ENCODE data around the gene SETX. TPM values are rescaled to one million over a fixed set of nuclear protein-coding genes. Genes with fewer than 3 reads are reported as not detected.

The SETX gene
- total and polyA plus RNA-seq, 10 of the 15 experiments (the other 5 are each of a cell fraction or from before 2014, with no cell fraction given), result 15.8 to 75.7 (median 37.0) TPM

- peak; percentile 93 to 99 (median 99) for TF ChIP-seq CTCF (IDR thresholded peaks at IDR 0.05 in 2 of 3, conservative IDR thresholded peaks at IDR 0.05 in 1 of 3; ENCODE audit: control insufficient read depth in 2 of 3, extremely low read depth in 1 of 3, insufficient read depth in 1 of 3, low read depth in 3 of 3, low read length in 3 of 3)
- TF ChIP-seq SP1 (IDR thresholded peaks at IDR 0.05; ENCODE audit: low read depth, low read length), result peak; percentile 24
- no peak for TF ChIP-seq POLR2AphosphoS5 (IDR thresholded peaks at IDR 0.05; ENCODE audit: low read length)
- peak; percentile 84 for TF ChIP-seq SMC3 (IDR thresholded peaks at IDR 0.05; ENCODE audit: borderline replicate concordance, low read length)
These were observed 118.7 kb downstream of the SETX start (continued) for GRCh38 chr9:132235894-132236661.

GRCh38 chr9:132235125-132235524 is 119.7 kb downstream of the SETX start:
- SMC1A ChIA-PET (ENCODE audit: uncharacterized antibody, unreplicated experiment), result interaction anchor here (1.0 to 2.2 kb wide), 4 partner anchors 64 to 476 kb away, joined by 3 to 22 read pairs (median 4); no protein-coding TSS in a partner anchor
- BruUV-seq (replicated peaks), result no TSS peak
- Histone ChIP-seq H2AFZ (ENCODE audit: control insufficient read depth, low read depth, low read length) (no peak overlapping the region), H3K27me3 (replicated peaks in 1 of 2; ENCODE audit: control insufficient read depth in 2 of 2, insufficient read depth in 2 of 2, low read length in 1 of 2) (no peaks in the 10 kb centered on the region), H3K9me3 (replicated peaks; ENCODE audit: control insufficient read depth, insufficient read depth, low read length) (no peaks in the 10 kb centered on the region), H3K4me2 (ENCODE audit: control insufficient read depth, insufficient read depth) (no peak overlapping the region), H3K4me3 (no peak overlapping the region), H4K20me1 (ENCODE audit: control insufficient read depth, insufficient read depth) (no peaks in the 10 kb centered on the region), H3K36me3 (ENCODE audit: control insufficient read depth in 2 of 2, insufficient read depth in 2 of 2, low read length in 1 of 2) (no peaks in the 10 kb centered on the region), H3K79me2 (ENCODE audit: control insufficient read depth, insufficient read depth, low read length) (no peaks in the 10 kb centered on the region), H3K4me1 (ENCODE audit: control insufficient read depth, insufficient read depth, low read length) (no peaks in the 10 kb centered on the region), H3K27ac (ENCODE audit: control insufficient read depth, insufficient read depth) (no peak overlapping the region), H3K9ac (ENCODE audit: control insufficient read depth, insufficient read depth, low read length) (no peak overlapping the region)
- no peak for DNase-seq (ENCODE audit: low read depth, low spot score)
- CTCF ChIA-PET, result interaction anchor here (1.2 to 8.3 kb wide), 9 partner anchors 9 to 476 kb away, joined by 4 to 155 read pairs (median 6); no protein-coding TSS in a partner anchor
- FAIRE-seq, result no peak
- 34% methylated on average over 9 of the region's 9 CpGs for whole genome bisulfite sequencing (ENCODE audit: insufficient coverage, insufficient replicate concordance, low lambda C conversion rate, missing lambda C conversion rate)
- RAD21 ChIA-PET (ENCODE audit: unreplicated experiment), result interaction anchor here (0.7 to 5.2 kb wide), 2 partner anchors 65 to 472 kb away, joined by 3 to 20 read pairs; no protein-coding TSS in a partner anchor
- POLR2A ChIA-PET, result interaction anchor here (0.9 kb wide), 1 partner anchor 460 kb away, joined by 3 read pairs; no protein-coding TSS in a partner anchor
- no peak for ATAC-seq
- no peak for TF ChIP-seq ZNF622 (IDR thresholded peaks at IDR 0.05)
- TF ChIP-seq ELK1 (IDR thresholded peaks at IDR 0.05; ENCODE audit: low read depth, low read length), result no peak
- no peak for TF ChIP-seq SUZ12 (IDR thresholded peaks at IDR 0.05; ENCODE audit: unreplicated experiment)
- TF ChIP-seq RAD21 (IDR thresholded peaks at IDR 0.05; ENCODE audit: insufficient read depth, low read depth, low read length), result no peak
- TF ChIP-seq RELA (IDR thresholded peaks at IDR 0.05; ENCODE audit: borderline replicate concordance, partially characterized antibody), result no peak
- no peak for TF ChIP-seq MEF2B (IDR thresholded peaks at IDR 0.05; ENCODE audit: partially characterized antibody, poor library complexity, severe bottlenecking)
- TF ChIP-seq PBX3 (IDR thresholded peaks at IDR 0.05; ENCODE audit: insufficient replicate concordance, low read depth, low read length), result no peak
- no peak for TF ChIP-seq IRF3 (IDR thresholded peaks at IDR 0.05)
- no peak for TF ChIP-seq JUNB (IDR thresholded peaks at IDR 0.05)
- no peak for TF ChIP-seq NFIC (IDR thresholded peaks at IDR 0.05; ENCODE audit: low read depth, low read length)
- no peak for TF ChIP-seq STAT1 (conservative IDR thresholded peaks at IDR 0.05)
- TF ChIP-seq ZSCAN29 (IDR thresholded peaks at IDR 0.05), result no peak
- intact Hi-C loops (cut with micrococcal nuclease; ENCODE audit: unreplicated experiment), result no loop called here
- in situ Hi-C loops (cut with MboI), result loop anchor here (25.0 kb wide), 1 partner anchor 648 kb away; no protein-coding TSS in a partner anchor

All from GM12878 (cell line).